ENCODE results near the gene LYPD3.
A peak's percentile ranks its signal among the peaks of the same experiment; 100 is the strongest.

LYPD3 gene

DNA sequence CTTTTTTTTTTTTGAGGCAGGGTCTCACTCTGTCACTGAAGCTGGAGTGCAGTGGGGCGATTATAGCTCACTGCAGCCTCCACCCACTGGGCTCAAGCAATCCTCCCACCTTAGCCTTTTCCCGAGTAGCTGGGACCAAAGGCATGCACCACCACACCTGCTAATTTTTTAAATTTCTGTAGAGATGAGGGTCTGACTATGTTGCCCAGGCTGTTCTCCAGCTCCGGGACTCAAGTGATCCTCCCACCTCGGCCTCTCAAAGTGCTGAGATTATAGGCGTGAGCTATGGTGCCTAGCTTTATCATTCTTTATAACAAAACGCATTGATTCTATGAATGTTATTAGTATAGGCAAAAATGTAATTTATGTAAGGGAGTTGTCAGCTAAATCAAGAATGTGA is 17.9 kb upstream of the LYPD3 start:
- no peak for DNase-seq

DNA sequence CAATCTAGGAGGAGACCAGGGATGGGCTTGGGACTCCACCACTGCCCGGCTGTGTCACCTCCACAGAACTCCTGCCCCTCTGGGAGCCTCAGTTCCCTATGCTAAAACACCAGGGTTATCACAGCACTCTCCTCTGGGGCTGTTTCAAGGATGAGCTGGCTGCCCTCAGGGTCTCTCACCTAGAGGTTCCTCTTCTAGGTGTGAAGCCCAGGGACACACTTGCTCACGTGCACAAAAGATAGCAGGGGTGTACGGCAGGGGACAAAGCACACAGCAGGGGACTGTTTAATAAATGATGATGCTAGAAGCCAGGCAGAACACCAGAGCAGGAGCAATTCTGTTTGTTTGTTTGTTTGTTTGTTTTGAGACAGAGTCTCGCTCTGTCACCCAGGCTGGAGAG is 16.8 kb upstream of the LYPD3 start:
- no peak for DNase-seq

DNA sequence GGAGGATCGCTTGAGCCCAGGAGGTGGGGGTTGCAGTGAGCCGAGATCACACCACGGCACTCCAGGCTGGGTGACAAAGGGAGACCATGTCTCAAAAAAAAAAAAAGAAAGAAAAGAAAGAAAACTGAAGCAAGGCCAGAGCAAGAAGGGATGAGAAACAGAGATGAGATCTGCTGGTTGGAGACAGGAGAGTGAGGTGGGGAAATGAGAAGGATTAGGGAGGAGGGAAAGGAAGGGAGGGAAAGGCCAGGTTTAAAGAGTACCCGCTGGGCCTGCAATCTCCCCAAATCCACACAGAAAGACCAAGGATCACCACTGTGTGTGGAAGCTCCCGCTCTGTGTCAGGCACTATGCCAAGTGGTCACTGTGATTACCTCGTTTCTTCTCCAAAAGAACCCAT is 16.3 kb upstream of the LYPD3 start:
- DNase-seq, result no peak

DNA sequence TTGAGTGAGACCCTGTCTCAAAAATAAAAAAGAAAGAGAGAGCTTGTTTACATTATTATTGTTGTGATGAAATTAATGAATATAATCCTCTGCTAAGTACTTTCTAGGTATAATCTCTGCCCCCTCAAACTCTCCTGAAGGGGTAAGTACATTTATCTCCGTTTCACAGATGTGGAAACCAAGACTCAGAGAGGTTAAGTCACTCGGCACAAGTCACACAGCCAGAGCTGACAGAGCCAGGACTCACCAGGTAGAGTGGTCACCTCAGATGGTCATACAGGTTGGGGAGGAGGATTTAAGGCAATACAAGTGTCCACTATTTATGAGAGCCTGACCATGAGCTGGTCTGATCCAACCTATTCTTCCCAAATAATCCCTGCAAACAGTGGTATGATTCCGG is 15.2 kb upstream of the LYPD3 start:
- no peak for DNase-seq

DNA sequence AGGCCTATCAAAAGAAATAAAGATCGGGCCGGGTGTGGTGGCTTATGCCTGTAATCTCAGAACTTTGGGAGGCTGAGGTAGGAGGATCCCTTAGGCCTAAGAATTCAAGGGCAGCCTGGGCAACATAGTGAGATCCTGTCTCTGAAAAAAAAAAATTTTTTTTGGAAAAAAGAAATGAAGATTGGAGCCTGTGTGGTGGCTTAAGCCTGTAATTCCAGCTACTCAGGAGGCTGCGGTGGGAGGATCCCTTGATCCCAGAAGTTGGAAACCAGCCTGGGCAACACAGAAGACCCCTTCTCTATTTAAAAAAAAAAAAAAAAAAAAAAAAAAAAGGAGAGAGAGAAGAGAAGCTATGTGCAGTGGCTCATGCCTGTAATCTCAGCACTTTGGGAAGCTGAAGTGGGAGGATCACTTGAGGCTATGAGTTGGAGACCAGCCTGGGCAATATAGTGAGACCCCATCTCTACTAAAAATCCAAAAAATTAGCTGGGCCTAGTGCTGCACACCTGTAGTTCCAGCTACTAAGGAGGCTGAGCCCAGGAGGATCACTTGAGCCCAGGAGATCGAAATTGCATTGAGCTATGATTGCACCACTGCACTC is 14.7 kb upstream of the LYPD3 start:
- DNase-seq, result no peak

DNA sequence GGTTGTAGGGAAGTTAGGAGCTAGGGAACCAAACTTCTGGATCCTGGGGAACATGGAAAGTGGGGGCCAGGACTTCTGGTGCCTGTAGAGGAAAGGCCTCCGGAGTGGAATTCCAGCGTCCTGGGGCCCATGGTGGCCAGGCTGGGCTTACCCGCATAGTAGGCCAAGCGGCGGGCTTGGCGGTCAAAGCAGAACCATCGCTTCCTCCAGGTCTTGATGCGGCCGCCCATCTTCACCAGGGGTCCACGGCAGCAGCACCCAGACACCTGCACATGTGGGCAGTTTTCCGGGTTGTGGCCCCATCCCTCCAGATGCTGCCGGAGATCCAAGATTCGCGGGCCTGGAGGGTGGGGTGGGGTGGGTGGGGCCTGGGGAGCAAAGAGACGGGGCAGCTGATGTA is 13.8 kb upstream of the LYPD3 start:
- DNase-seq, result no peak

DNA sequence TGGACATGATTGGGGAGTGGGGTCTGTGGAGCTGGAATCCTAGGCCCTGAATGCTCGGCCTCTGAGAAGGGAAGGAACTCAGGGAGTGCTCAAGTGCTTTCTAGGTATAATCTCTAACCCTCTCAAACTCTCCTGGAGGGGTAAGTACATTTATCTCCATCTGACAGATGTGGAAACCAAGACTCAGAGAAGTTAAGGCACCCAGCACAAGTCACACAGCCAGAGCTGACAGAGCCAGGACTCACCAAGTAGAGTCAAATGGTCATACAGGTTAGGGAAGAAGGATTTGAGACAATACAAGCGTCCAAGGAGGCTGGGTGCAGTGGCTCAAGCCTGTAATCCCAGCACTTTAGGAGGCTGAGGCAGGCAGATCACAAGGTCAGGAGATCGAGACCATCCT is 12.9 kb upstream of the LYPD3 start:
- DNase-seq, result no peak

DNA sequence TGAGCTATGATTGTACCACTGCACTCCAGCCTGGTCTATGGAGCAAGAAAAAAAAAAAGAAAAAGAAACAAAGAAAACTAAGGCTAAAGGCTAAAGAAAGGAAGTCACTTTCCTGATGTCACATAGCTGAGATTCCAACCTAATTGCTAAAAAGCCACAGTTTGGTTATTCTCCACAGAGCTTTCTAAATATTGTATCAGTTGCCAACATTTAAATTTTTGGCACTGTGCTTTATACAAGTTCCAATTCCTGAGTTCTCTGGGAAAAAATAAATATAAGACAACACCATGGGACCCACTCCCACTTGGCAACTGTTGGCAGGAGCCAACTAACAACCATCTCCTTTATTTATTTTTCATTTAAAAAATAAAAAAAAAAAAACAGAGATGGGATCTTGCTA is 11.2 kb upstream of the LYPD3 start:
- DNase-seq, result no peak

DNA sequence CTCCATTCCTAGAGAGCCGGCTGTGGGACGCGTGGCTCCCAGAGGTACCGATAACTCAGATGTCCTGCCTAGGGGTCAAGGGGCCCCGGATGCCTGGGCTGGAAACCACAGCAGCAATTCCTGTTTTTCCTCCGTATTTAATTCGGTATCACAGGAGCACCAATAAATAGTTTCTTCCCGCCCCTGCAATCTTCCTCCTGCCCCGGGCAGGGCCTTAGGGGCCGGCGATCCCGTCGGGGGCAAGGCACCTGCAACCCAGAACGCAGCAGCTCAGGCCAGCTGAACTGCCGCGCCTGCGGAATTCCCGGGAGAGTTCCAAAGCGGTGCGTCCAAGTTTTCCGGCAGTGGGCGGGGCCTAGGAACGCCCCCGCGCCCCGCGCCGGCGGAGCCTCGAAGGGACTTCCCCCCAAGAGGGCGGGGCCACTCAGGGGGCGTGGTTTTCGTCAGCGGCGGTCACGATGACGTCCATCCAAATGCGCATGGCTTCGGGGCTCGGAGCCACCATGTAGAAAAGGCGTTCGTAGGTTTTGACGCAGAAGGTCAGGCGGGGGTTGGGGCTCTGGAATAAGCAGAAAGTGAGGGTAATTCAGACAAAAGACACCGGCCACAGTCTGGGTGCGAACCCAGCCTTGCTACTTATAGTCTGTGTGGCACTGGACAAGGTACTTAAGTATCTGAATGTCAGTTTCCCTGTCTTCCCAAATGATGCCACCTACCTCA is 9.7 kb upstream of the LYPD3 start:
- DNase-seq, result peak; percentile 90

DNA sequence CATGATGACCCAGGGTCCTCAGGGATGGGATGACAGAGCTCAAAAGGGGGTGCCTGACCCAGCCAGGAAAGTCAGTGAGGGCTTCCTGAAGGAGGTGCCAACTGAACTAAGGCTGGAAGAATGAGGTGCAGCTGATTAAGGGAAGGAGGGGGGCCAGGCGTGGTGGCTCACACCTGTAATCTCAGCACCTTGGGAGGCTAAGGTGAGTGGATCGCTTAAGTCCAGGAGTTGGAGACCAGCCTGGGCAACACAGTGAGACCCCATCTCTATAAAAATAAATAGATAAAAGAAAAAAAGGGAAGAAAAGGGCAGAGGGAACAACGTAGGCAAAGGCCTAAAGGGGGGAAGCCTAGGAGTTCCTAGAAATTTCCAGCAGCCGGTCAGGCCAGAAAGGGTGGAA is 9.1 kb upstream of the LYPD3 start:
- no peak for DNase-seq

DNA sequence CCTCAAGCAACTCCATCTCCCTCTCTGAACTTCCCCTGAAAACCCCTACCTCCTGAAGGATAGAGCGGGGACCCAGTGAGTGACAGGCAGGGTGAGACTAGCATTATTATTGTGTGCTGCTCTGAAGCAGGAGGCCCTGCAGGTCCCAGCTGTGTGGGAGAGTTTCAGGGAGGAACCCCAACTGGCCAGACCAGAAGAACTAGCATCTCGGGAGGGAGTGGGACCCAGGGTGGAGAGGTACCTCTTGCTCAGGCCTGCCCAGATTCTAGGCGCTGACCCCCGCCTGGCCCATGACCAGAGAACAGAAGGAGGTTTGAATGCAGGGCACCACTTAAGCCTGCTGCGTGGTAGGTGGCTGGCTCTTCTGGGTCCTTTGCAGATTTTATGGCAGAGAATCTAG is 5.7 kb upstream of the LYPD3 start:
- DNase-seq, result no peak

DNA sequence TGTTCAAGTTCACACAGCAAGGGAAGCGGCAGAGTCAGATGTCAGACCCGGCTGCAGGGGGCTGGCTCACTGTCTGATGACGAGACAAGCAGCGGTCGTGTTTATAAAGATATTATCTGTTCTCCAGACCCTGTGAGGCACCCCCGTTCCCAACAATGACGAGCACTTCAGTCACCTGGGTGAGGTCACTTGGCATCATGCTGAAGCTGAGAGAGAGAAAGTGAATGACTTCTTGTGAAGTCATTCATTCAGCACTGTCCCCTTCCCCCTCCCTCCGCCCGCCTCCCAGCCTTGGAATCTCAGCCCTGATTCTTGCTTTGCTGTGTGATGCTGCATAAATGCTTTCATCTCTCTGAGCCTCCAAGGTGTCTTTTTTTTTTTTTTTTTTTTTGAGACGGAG is 4.9 kb upstream of the LYPD3 start:
- no peak for DNase-seq

DNA sequence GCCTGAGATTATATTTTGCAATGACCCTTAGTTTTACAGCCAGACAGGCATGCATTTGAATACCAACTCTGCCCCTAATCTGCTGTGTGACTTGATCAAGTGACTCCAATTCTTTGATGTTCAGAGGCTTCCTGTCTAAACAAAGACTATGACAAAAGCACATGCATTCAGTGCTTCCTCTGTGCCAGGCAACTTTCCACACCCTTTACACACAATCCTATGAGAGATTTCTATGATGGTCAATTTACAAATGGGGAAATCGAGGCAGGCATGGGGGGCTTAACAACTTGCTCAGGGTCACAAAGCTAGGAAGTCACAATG is 3.7 kb upstream of the LYPD3 start:
- no peak for DNase-seq

DNA sequence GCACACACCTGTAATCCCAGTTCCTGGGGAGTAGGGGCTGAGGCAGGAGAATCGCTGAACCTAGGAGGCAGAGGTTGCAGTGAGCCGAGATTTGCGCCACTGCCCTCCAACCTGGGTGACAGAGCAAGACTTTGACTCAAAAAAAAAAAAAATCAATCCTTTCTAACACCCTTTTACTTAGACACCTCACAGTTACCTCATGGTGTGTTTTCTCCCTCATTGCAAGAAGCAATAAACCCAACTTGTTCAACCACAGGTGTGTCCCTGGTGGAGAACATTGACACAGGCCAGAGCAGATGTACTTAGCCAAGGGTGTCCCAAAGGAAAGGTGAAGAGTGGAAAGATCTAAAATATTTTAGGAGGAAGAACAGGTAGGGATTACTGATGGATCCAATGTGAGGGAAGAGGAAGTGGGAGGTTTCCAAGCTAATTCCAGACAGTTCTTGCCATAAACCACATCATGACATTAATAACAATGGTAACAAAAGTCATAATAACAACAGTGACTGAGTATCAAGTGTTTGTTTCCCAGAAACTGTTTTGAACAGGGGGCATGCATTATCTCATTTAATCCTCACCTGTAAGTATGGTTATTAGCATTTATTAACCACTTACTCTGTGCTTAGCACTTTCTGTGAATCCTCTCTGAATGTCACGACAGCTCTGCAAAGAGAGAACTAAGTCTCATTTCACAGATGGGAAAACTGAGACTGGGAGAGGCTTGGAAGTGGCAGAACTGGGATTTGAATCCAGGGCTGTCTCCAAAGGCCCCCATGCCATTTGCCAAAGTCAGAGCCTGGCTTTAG is 3.1 kb upstream of the LYPD3 start:
- no peak for DNase-seq

DNA sequence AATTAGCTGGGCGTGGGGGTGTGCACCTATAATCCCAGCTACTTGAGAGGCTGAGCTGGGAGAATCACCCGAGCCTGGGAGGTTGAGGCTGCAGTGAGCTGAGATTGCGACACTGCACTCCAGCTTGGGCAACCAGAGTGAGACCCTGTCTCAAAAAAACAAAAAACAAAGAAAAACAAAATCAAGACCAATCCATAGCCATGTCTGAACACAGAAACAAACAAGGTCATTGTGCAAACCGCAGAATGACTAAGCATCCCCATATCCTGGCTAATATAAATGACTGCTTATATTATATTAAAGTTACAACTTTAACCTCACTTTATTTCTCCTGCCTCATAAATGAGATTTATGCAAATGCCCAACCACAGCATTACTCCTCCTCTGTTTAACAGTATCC is 2.3 kb upstream of the LYPD3 start:
- DNase-seq, result no peak

DNA sequence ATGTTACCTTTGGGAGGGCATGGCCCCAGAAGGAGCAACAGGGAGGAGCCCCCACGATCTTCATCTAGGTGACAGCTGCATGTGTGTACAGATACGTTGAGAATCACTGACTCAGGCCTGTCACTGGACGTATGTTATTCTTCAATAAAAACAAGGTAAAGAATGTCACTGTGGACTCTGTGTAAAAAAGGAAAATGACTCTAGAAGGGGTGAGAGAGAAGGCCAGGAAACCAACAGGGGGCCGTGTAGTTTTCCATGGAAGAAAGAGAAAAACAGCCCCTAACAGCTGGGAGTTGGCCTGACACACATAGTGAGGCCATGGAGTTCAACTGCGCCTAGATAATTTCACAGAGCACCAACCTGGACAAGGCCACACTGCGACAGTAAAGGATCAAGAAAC is 1.9 kb upstream of the LYPD3 start:
- no peak for DNase-seq

DNA sequence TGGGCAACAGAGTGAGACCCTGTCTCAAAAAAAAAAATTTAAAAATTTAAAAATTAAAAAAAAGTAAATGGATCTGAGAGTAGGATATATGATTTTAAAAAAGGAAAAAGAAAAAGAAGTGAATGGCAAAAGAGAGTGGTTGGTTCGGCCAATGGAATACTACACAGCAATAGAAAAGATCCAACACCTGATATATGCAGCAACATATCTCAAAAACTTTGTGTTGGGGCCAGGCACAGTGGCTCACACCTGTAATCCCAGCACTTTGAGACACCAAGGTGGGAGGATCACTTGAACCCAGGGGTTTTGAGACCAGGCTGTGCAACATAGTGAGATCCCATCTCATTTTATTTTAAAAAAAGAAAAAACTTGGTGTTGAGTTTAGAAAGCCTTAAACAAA is 1.4 kb upstream of the LYPD3 start:
- DNase-seq, result no peak

DNA sequence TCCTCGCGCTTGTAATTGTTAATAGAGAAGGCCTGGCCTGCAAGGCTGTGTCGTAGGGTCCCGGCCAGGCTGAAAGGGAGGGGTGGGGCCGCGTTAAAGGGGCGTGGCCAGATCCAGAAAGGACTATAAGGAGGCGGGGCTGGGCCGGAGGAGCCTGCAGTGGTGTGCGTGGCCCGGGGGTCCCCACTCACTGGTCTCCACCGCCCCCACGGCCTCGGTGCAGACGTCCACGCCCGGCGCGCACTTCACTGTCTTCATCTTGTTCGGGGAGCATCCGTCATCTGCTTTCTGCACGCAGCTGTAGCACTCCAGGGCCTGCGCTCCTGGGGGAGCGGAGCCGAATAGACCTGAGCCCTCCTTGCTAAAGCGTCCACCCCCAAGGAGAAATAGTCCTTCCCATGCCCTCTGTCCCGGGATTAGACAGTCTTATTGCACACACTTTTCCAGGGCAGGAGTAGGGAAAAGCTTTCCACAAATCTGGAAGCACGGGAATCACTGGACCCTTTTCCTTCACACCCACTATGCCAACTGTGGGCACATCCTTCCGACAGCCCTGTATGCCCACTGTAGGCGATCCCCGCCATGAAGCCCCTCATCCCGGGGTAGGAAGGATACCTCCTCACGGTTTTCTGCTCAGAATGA is 1.2 kb downstream of the LYPD3 start:
- DNase-seq, result no peak

DNA sequence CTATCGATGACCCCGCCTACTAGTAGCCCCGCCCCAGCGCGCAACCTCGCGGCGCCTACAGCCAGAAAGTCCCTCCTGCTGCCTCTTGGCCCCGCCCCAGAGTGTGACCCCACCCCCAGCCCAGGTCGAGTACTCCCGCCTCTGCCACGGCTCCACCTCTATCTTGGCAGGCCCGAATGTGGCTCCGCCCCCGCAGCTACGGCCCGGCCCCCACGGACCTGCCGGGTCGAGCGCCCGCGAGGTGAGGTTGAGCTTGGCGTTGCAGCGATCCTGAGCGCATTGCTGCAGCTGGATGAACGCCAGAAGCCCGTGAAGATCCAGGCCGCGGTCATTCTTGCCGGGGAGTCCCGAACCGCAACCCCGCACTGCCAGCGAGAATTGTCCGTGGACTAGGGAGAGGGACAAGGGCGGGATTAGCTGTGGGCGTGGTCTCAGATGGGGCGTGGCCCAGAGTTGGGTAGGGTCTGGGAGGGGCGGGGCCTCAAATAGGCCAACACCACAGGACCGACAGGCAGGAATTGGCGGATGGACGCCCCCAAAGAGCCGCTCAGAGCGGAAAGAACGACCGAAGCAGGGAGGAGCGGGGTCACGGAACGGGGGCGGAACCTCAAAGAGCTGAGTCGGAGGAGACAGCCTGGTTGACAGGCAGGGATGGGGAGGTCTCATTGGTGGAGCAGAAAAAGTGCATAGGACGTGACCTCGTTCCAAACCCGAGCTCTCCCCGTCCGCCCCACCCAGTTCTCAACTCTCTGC is 1.9 kb downstream of the LYPD3 start:
- DNase-seq, result peak; percentile 98

DNA sequence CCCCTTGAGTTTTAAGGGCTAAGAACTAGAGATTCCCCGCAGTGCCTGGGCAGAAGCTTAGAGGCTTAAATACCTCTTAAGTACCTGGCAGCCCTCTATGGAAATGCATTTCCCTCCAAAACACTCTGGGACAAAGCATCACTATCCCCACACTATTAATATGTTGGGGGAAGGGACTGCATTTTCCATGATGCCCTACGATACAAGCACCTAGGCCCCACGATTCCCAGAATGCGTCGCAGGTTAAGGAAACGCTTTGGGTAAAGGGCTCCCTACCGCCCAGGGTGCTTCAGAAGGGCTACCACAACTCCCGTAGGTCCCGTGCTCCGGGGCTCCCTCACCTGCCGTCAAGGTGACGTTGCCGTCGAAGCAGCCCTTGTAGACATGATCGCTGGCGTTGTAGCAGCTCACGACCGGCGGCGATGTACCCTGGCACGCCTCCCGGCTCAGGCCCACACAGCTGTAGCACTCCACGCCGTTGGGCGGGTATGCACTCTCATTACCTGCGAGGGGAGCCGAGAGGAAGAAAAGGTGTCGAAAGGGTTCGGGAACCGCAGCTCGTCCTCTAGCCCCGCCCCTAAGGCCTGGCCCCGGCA is 2.5 kb downstream of the LYPD3 start:
- DNase-seq, result no peak

DNA sequence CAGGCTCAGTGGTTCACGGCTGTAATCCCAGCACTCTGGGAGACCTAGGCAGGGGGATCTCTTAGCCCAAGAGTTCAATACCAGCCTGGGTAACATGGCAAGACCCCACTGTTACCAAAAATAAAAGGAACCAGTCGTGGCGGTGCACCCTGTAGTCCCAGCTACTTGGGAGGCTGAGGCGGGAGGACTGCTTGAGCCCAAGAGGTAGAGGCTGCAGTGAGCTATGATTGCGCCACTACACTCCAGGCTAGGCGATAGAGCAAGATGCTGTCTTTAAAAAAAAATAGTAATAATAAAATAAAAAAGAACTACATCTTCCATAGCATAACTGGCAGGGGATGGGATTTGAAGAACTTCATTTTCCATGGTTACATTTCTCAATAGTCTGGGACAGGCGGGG is 3.0 kb downstream of the LYPD3 start:
- DNase-seq, result no peak

DNA sequence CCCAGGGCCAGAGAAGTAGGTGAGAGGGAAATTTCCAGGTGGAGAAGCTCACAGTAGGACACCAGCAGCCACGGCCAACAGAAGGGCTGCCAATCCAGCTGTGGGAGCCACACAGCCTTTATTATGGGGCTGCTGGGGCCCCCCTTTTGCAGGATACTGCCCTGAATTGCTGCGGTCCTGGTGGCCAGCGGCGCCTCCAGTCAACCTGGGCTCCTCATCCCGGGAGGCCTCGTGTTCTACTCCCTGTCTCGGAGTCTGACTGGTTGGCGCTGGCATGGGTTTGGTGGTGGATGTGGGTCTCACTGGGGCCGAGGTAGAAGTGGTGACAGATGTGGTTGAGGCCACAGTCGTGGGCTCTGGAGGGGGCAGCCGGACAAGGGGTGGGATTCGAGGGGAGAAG is 4.1 kb downstream of the LYPD3 start:
- DNase-seq, result no peak

All from activated CD4-positive, alpha-beta T cell treated with anti-CD3 and anti-CD28 coated beads, Interleukin-2, amount 50 U/mL, for 16 hours (primary cell).